ENCODE data around the gene ABCB9. TPM values are rescaled to one million over a fixed set of nuclear protein-coding genes. Genes with fewer than 3 reads are reported as not detected.

Gene ABCB9
- total and polyA plus RNA-seq, 4 donors, result 12.5 to 24.4 (median 16.0) TPM

DNA sequence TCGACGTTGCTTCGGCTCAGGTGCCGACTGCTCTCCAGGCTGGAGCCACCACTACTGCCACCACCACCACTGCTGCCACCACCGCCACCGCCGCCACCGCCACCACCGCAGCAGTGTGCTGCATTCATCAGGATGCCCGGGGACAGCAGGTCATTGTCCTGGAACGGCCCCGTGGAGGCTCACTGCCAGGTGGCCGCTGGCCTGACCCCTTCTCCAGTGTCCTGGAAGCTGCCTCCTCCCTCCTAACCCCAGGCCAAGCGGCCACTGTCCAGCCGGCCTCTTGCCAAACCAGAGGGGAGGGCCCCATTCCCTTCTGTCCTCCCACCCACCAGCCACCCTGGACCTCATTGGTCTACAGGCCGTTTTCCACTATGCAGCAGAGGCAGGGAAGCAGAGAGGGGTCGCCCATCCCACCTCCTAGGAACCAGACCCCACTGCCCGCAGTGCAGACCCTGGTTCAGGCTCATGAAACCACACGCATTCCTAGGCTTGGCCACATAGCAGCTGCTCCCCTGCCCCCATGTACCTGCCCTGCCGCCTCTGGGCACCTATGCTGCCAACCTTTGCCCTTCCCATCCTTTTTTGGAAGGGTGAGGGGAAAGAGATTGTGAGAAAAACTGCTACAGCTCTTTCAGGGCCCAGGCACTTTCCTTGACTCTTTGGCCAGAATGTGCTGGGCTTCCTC is 29.4 kb upstream of the ABCB9 start:
- Histone ChIP-seq H3K9me3 (ENCODE audit: control insufficient read depth, insufficient read depth, low read length) (no peaks in the 10 kb centered on the region), H3K27me3 (ENCODE audit: control insufficient read depth, insufficient read depth, low read length) (no peaks in the 10 kb centered on the region), H3K4me3 (ENCODE audit: low read depth, low read length) (no peak overlapping the region), H3K36me3 (ENCODE audit: control insufficient read depth, insufficient read depth, low read length) (peaks cover 87% of the 10 kb centered on the region), H3K4me1 (ENCODE audit: control insufficient read depth, insufficient read depth, low read length) (peaks cover 5% of the 10 kb centered on the region), H3K27ac (ENCODE audit: low read depth, low read length) (no peak overlapping the region)
- 80% methylated on average over 18 of the region's 20 CpGs for WGBS (ENCODE audit: insufficient coverage)
- DNase-seq (ENCODE audit: low read depth in 4 of 6, low spot score in 6 of 6), result no peak

DNA sequence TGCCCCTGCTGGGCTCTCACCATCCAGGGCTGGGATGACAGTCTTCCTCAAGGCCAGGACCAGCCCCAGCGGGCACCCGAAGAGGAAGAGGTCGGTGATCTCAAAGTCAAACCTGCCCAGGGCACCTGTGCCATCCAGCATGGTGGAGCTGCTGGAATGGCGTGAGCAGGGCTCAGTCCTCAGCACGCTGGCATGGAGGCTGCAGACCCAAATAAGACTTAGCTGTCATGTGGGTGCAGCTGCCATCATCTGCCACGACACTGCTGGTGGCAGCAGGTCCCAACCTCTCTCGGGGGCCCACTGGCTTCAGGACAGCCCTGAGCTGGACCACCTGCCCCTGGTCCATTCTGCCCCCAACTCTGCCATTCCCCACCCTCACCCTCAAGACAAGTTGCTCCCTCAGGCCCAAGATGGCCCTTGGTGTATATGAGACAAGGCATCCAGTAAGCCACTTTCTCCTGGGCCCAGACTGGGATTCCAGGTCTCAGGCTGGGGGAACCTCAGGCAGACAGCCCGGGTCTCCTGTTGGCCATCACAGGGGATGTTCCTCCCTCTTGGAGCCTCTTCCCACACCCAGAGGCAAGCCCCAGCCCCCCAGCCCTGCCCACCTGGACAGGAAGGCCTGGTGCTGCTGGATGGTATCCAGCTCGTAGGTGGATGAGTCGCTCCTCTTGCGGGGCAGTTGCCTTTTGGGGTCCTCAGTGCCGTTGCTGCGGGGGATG is 28.7 kb upstream of the ABCB9 start:
- Histone ChIP-seq H3K4me1 (ENCODE audit: control insufficient read depth, insufficient read depth, low read length) (peaks cover 5% of the 10 kb centered on the region), H3K27ac (ENCODE audit: low read depth, low read length) (no peak overlapping the region), H3K9me3 (ENCODE audit: control insufficient read depth, insufficient read depth, low read length) (no peaks in the 10 kb centered on the region), H3K36me3 (ENCODE audit: control insufficient read depth, insufficient read depth, low read length) (peaks cover 87% of the 10 kb centered on the region), H3K4me3 (ENCODE audit: low read depth, low read length) (no peak overlapping the region), H3K27me3 (ENCODE audit: control insufficient read depth, insufficient read depth, low read length) (no peaks in the 10 kb centered on the region)
- DNase-seq (ENCODE audit: low read depth in 4 of 6, low spot score in 6 of 6), result no peak
- WGBS (ENCODE audit: insufficient coverage), result 92% methylated on average over 13 of the region's 13 CpGs

DNA sequence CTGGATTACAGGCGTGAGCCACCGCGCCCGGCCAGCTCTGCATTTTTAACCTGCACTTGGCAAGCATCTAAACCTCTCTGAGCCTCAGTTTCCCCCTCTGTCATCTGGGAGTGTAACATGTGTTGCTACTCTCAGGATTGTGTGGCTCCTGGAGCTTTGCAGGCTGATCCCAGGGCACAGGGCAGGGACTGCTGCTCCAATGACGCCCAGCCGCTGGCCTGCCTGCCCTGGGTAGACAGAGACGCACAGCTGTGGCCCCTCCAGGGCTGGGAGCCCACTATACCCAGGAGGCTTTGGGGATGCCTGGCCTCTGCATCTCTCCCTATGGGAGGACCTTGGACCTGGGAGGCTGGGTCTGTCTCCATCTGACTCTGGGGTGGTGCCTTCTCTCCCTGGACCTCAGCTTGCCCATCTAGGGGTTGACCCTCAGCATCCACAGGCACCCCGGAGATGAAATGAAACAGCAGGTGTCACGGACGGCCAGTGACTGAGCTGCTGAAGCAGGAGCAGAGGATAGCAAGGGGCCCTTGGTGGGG is 27.9 kb upstream of the ABCB9 start:
- Histone ChIP-seq H3K36me3 (ENCODE audit: control insufficient read depth, insufficient read depth, low read length) (peaks cover 87% of the 10 kb centered on the region), H3K27me3 (ENCODE audit: control insufficient read depth, insufficient read depth, low read length) (no peaks in the 10 kb centered on the region), H3K4me3 (ENCODE audit: low read depth, low read length) (no peak overlapping the region), H3K9me3 (ENCODE audit: control insufficient read depth, insufficient read depth, low read length) (no peaks in the 10 kb centered on the region), H3K27ac (ENCODE audit: low read depth, low read length) (no peak overlapping the region), H3K4me1 (ENCODE audit: control insufficient read depth, insufficient read depth, low read length) (peaks cover under 1% of the 10 kb centered on the region)
- WGBS (ENCODE audit: insufficient coverage), result 98% methylated on average over 7 of the region's 10 CpGs
- DNase-seq (ENCODE audit: low read depth in 4 of 6, low spot score in 6 of 6), result no peak

DNA sequence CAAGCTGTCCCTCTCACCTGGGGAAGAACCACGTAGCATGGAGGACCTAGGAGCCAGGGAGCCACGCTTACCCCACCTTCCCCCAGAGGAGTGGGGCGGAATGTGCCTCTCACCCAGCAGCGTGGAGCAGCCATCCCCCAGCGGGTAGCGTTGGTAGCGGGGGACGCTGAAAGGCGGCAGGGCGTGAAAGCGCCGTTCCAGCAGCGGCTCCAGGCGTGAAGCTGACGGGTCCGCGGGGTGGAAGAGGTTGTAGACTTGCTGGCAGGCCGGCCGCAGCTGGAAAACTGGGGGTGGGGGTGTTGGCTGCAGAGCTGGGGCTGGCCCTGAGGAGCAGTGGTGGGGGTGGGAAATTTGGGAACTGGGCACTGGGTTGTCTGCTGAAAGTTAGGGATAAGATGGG is 26.1 kb upstream of the ABCB9 start:
- Histone ChIP-seq H3K4me1 (ENCODE audit: control insufficient read depth, insufficient read depth, low read length) (no peaks in the 10 kb centered on the region), H3K9me3 (ENCODE audit: control insufficient read depth, insufficient read depth, low read length) (no peaks in the 10 kb centered on the region), H3K27ac (ENCODE audit: low read depth, low read length) (no peak overlapping the region), H3K4me3 (ENCODE audit: low read depth, low read length) (no peak overlapping the region), H3K27me3 (ENCODE audit: control insufficient read depth, insufficient read depth, low read length) (no peaks in the 10 kb centered on the region), H3K36me3 (ENCODE audit: control insufficient read depth, insufficient read depth, low read length) (peaks cover 87% of the 10 kb centered on the region)
- DNase-seq (ENCODE audit: low read depth in 4 of 6, low spot score in 6 of 6), result no peak
- WGBS (ENCODE audit: insufficient coverage), result 45% methylated on average over 18 of the region's 19 CpGs

DNA sequence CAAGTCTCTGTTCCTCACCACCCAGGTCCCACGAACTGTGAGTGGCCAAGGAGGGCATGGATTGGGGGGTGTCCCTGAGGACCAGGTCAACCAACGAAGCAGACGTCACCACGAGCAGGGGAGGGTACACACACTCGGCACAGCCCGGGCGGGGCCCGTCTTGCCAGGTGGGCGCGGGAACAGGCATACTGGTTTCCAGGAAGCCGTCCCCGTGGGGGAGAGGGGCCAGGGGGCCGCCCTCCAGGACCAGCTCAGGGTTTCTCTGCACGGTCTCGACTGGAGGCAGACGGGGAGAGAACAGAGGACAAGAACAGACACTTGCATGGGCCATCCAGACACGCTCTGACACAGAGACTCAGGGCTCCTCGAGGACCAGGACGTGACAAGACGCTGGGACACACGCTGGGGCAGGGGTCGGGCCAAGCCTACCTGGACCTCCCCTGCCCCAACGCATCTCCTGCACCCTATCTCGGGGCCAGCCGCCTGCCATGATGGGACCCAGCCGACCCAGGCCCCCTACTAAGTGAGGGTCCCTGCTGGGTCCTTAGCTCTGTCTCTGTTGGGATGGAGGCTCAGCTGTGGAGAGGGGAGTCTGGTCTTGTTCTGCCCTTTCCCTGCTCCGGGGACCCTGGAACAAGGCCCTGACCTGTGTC is 25.5 kb upstream of the ABCB9 start:
- no peak overlapping the region for H3K27ac ChIP-seq (ENCODE audit: low read depth, low read length)
- no peak for DNase-seq (ENCODE audit: low read depth in 4 of 6, low spot score in 6 of 6)
- H3K27me3 ChIP-seq (ENCODE audit: control insufficient read depth, insufficient read depth, low read length), result no peaks in the 10 kb centered on the region
- WGBS (ENCODE audit: insufficient coverage), result 80% methylated on average over 26 of the region's 27 CpGs
- H3K36me3 ChIP-seq (ENCODE audit: control insufficient read depth, insufficient read depth, low read length), result peaks cover 87% of the 10 kb centered on the region
- no peak overlapping the region for H3K4me3 ChIP-seq (ENCODE audit: low read depth, low read length)
- H3K9me3 ChIP-seq (ENCODE audit: control insufficient read depth, insufficient read depth, low read length), result no peaks in the 10 kb centered on the region
- H3K4me1 ChIP-seq (ENCODE audit: control insufficient read depth, insufficient read depth, low read length), result no peaks in the 10 kb centered on the region

DNA sequence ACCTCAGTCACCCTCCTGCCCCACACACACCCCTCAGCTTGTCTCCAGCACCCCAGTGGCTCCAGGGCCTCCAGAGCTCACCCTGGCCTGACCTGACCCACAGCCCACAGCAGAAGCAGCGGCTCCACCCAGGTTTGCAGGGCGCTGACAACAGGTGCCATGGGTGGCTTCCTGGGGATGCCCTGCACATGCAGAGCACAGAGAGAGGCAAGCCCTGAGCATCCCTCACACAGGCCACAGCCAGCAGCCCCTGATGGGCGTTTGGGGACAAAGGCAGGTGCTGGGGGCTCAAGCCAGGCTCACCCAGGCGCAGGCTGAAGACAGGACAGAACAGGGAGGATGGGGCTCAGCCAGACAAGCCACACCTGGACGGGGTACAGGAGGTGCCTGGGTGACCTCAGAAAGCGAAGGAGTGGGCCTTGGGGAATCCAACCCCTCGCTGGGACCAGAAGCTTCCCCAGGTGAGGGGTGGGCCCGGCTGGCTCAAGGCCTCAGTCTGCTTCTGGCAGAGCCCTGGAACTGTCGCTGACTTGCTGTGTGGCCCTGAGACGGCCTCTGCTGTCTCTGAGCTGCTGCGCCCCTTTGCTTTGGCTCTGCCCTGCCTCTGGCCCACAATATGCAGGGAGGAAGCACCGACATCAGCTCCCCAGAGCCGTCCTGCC is 24.8 kb upstream of the ABCB9 start:
- DNase-seq (ENCODE audit: low read depth in 4 of 6, low spot score in 6 of 6), result no peak
- Histone ChIP-seq H3K27me3 (ENCODE audit: control insufficient read depth, insufficient read depth, low read length) (no peaks in the 10 kb centered on the region), H3K9me3 (ENCODE audit: control insufficient read depth, insufficient read depth, low read length) (no peaks in the 10 kb centered on the region), H3K27ac (ENCODE audit: low read depth, low read length) (no peak overlapping the region), H3K4me3 (ENCODE audit: low read depth, low read length) (no peak overlapping the region), H3K36me3 (ENCODE audit: control insufficient read depth, insufficient read depth, low read length) (peaks cover 87% of the 10 kb centered on the region), H3K4me1 (ENCODE audit: control insufficient read depth, insufficient read depth, low read length) (no peaks in the 10 kb centered on the region)
- 93% methylated on average over 13 of the region's 13 CpGs for WGBS (ENCODE audit: insufficient coverage)

DNA sequence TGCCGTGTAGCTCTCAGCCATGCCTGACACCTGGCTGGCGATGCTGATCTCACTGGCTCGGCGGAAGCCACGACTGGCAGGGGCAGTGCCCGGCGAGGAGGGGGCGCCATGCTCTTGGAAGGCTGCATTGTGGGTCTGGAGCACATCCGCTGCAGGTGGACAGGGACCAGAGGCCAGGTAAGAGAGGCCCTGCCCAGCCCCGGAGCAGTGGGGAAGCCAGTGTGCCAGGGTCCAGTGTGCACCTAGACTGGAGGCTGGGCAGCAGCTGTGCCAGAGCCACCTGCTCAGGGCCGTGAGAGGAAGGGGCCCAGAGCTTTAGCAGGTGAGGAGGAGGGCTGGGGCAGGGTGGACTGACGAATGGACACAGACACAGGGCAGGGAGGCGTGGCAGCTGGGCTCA is 24.3 kb upstream of the ABCB9 start:
- Histone ChIP-seq H3K27me3 (ENCODE audit: control insufficient read depth, insufficient read depth, low read length) (no peaks in the 10 kb centered on the region), H3K36me3 (ENCODE audit: control insufficient read depth, insufficient read depth, low read length) (peaks cover 87% of the 10 kb centered on the region), H3K9me3 (ENCODE audit: control insufficient read depth, insufficient read depth, low read length) (no peaks in the 10 kb centered on the region), H3K4me1 (ENCODE audit: control insufficient read depth, insufficient read depth, low read length) (peaks cover 2% of the 10 kb centered on the region), H3K27ac (ENCODE audit: low read depth, low read length) (no peak overlapping the region), H3K4me3 (ENCODE audit: low read depth, low read length) (no peak overlapping the region)
- 84% methylated on average over 12 of the region's 13 CpGs for WGBS (ENCODE audit: insufficient coverage)
- no peak for DNase-seq (ENCODE audit: low read depth in 4 of 6, low spot score in 6 of 6)

DNA sequence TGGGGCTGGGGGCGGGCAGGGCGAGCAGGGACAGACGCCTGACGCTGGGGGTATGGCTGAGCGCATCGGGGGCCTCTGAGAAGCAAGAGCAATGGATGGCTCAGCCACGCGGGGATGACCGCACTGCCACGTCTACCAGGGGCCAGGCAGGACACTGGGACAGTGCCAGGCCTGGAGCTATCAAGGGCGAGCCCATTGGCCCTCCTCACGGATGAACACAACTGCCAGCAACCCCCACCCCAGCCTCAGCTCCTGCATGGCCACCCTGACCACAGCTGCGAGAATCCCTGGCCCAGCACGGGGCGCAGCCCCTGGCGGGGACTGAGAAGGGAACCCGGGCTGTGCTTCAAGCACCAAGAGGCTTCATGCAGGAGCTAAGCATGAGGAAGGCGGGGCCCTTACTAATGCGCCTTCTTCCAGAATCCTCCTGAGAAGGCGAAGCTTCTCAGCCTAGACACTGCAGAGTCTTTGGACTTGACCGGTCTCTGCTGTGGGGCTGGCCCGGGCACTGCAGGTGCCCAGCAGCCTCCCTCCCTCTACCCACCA is 23.7 kb upstream of the ABCB9 start:
- Histone ChIP-seq H3K36me3 (ENCODE audit: control insufficient read depth, insufficient read depth, low read length) (peaks cover 87% of the 10 kb centered on the region), H3K4me3 (ENCODE audit: low read depth, low read length) (no peak overlapping the region), H3K27ac (ENCODE audit: low read depth, low read length) (no peak overlapping the region), H3K4me1 (ENCODE audit: control insufficient read depth, insufficient read depth, low read length) (peaks cover 8% of the 10 kb centered on the region), H3K9me3 (ENCODE audit: control insufficient read depth, insufficient read depth, low read length) (no peaks in the 10 kb centered on the region), H3K27me3 (ENCODE audit: control insufficient read depth, insufficient read depth, low read length) (no peaks in the 10 kb centered on the region)
- DNase-seq (ENCODE audit: low read depth in 4 of 6, low spot score in 6 of 6), result no peak
- 92% methylated on average over 22 of the region's 22 CpGs for WGBS (ENCODE audit: insufficient coverage)

DNA sequence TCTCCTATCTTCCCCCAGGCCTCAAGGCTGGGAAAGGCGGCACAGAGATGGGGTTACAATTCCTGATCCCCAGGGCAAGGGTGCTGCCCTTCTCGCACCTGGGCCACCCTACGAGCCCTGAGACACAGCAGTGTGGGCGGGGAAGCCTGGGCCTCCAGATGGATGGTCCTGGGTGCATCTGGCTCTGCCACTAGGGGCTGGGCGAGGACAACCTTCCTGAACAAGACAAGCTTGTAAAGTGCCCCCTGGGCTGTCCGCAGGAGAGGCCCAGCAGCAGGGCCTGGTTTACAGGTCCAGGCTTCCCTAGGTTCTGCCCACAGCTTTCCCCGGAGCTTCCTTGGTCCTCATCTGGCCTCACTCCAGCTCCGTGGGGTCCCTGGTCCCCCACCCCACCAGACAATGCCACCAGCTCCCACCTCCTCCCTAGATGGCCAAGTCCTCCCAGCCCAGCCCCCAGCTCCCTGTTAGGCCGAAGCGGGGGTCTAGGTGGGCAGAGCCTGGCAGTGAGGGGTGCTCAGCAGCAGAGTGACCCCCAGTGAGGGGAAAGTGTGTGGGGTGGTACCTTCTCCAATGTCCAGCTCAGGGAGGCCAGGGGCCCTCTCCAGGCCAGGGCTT is 23.1 kb upstream of the ABCB9 start:
- H3K27me3 ChIP-seq (ENCODE audit: control insufficient read depth, insufficient read depth, low read length), result no peaks in the 10 kb centered on the region
- WGBS (ENCODE audit: insufficient coverage), result 81% methylated on average over 8 of the region's 10 CpGs

More for the DNA sequence above, 23.1 kb upstream of the ABCB9 start:
- H3K4me1 ChIP-seq (ENCODE audit: control insufficient read depth, insufficient read depth, low read length), result peaks cover 14% of the 10 kb centered on the region
- H3K9me3 ChIP-seq (ENCODE audit: control insufficient read depth, insufficient read depth, low read length), result no peaks in the 10 kb centered on the region
- DNase-seq (ENCODE audit: low read depth in 4 of 6, low spot score in 6 of 6), result no peak
- H3K27ac ChIP-seq (ENCODE audit: low read depth, low read length), result no peak overlapping the region
- H3K36me3 ChIP-seq (ENCODE audit: control insufficient read depth, insufficient read depth, low read length), result peaks cover 87% of the 10 kb centered on the region
- no peak overlapping the region for H3K4me3 ChIP-seq (ENCODE audit: low read depth, low read length)
